SK-N-SH (cell line): ENCODE data around the gene MBNL1. TPM values are rescaled to one million over a fixed set of nuclear protein-coding genes. Genes with fewer than 3 reads are reported as not detected.
"Not testable (repeated sequence)": the region's sequence is repeated elsewhere in the genome, so short reads cannot be mapped to it uniquely, and the experiment has no call there.

Source experiments
- CTCF ChIA-PET: fragments of 300-600, 350-600 bp; formaldehyde crosslinking; extraction: SDS; loops from one replicate; lab custom pipeline; 2021; lab: Yijun Ruan, JAX
- POLR2A ChIA-PET: fragments of 350-600 bp; sonication (Branson Sonifier 250); formaldehyde crosslinking; extraction: SDS; loops from one replicate; lab custom pipeline; 2020; ENCODE audit warnings: antibody characterized with exemption, inconsistent platforms; lab: Yijun Ruan, JAX
- DNase-seq: peaks from one replicate; pipeline ENCODE4 v3.0.0; 2012
- H2AFZ ChIP-seq: fragments of 200-600 bp; sonication (generic); 2 replicates; pipeline ENCODE4 v1.8.1; 2016; ENCODE audit warnings: antibody characterized with exemption, mild to moderate bottlenecking, low read depth
- H3F3A ChIP-seq: fragments of 200-600 bp; sonication (generic); replicated peaks from 2 replicates; pipeline ENCODE3; 2016; ENCODE audit warnings: antibody characterized with exemption, mild to moderate bottlenecking; ENCODE audit not compliant: insufficient read depth
- H3K27ac ChIP-seq, 2 experiments: fragments of 200-500 bp in 1 of 2; fragments of 200-600 bp in 1 of 2; sonication (Bioruptor generic) in 1 of 2; sonication (generic), shearing (Covaris generic) in 1 of 2; 2 replicates each; pipeline versions ENCODE4 v1.5.1 to v1.6.1; 2014 to 2016; ENCODE audit warnings: low read depth in 2 of 2, inconsistent platforms in 1 of 2, low read length in 1 of 2, mild to moderate bottlenecking in 1 of 2, mixed read lengths in 1 of 2
- H3K27me3 ChIP-seq: fragments of 200-600 bp; sonication (generic), shearing (Covaris generic); 2 replicates; pipeline ENCODE4 v1.6.1; 2016; ENCODE audit warnings: mixed run types; ENCODE audit not compliant: insufficient read depth
- H3K36me3 ChIP-seq, 2 experiments: fragments of 200-500 bp in 1 of 2; fragments of 200-600 bp in 1 of 2; sonication (Bioruptor generic) in 1 of 2; sonication (generic) in 1 of 2; replicated peaks in 1 of 2; 2 replicates each; pipeline versions ENCODE3 to v1.5.1; 2014 to 2016; ENCODE audit warnings: low read length in 1 of 2, mild to moderate bottlenecking in 1 of 2; ENCODE audit not compliant: insufficient read depth in 2 of 2, control insufficient read depth in 1 of 2
- H3K4me1 ChIP-seq, 2 experiments: fragments of 200-500 bp in 1 of 2; fragments of 200-600 bp in 1 of 2; sonication (Bioruptor generic) in 1 of 2; sonication (generic), shearing (Covaris generic) in 1 of 2; 2 replicates each; pipeline versions ENCODE4 v1.5.1 to v1.6.1; 2014 to 2016; ENCODE audit warnings: low read depth in 1 of 2, low read length in 1 of 2, mixed run types in 1 of 2; ENCODE audit not compliant: insufficient read depth in 2 of 2, control insufficient read depth in 1 of 2
- H3K4me2 ChIP-seq: fragments of 200-600 bp; sonication (generic), shearing (Covaris generic); 2 replicates; pipeline ENCODE4 v1.6.1; 2017; ENCODE audit warnings: mixed run types
- H3K4me3 ChIP-seq, 2 experiments: fragments of 200-500 bp in 1 of 2; fragments of 200-600 bp in 1 of 2; sonication (Bioruptor generic) in 1 of 2; sonication (generic), shearing (Covaris generic) in 1 of 2; 2 replicates each; pipeline versions ENCODE4 v1.5.1 to v1.8.1; 2014 to 2016; ENCODE audit warnings: low read depth in 2 of 2, inconsistent platforms in 1 of 2, low read length in 1 of 2, mild to moderate bottlenecking in 1 of 2, mixed read lengths in 1 of 2, moderate library complexity in 1 of 2
- H3K79me2 ChIP-seq: fragments of 200-600 bp; sonication (generic); 2 replicates; pipeline ENCODE4 v1.8.1; 2017; ENCODE audit warnings: mild to moderate bottlenecking; ENCODE audit not compliant: insufficient read depth
- H3K9ac ChIP-seq: fragments of 200-600 bp; sonication (generic); 2 replicates; pipeline ENCODE4 v1.6.1; 2017; ENCODE audit warnings: mixed run types
- H3K9me2 ChIP-seq: fragments of 200-600 bp; sonication (generic); 2 replicates; pipeline ENCODE4 v1.6.1; 2017; ENCODE audit warnings: mixed run types
- H3K9me3 ChIP-seq: fragments of 200-600 bp; sonication (generic); 2 replicates; pipeline ENCODE4 v1.6.1; 2017; ENCODE audit warnings: mixed run types, mild to moderate bottlenecking, moderate library complexity
- H4K20me1 ChIP-seq: fragments of 200-600 bp; sonication (generic); 2 replicates; pipeline ENCODE4 v1.6.1; 2017; ENCODE audit warnings: mild to moderate bottlenecking, mixed run types; ENCODE audit not compliant: insufficient read depth
- CHD2 ChIP-seq: fragments of 150-350 bp; IDR thresholded peaks from 2 replicates; pipeline ENCODE4 v1.6.1; 2018; ENCODE audit warnings: low read length; ENCODE audit not compliant: partially characterized antibody
- CTCF ChIP-seq: fragments of 200-600 bp; sonication (generic); IDR thresholded peaks from 2 replicates; pipeline ENCODE4 v1.6.1; 2017; ENCODE audit warnings: antibody characterized with exemption, mild to moderate bottlenecking, moderate library complexity
- FOSL2 ChIP-seq: IDR thresholded peaks from 2 replicates; pipeline ENCODE4 v1.4.0; 2012; ENCODE audit warnings: low read depth, mild to moderate bottlenecking, moderate library complexity, borderline replicate concordance
- FOXJ3 ChIP-seq: sonication (generic); formaldehyde crosslinking; IDR thresholded peaks from 2 replicates; pipeline ENCODE4 v1.5.1; 2020; ENCODE audit warnings: mild to moderate bottlenecking, missing genetic modification reagents
- FOXM1 ChIP-seq: IDR thresholded peaks from 2 replicates; pipeline ENCODE4 v1.4.0; 2012; ENCODE audit warnings: low read depth, mild to moderate bottlenecking
- GABPA ChIP-seq: IDR thresholded peaks from 2 replicates; pipeline ENCODE4 v1.4.0; 2012; ENCODE audit warnings: low read depth, mild to moderate bottlenecking
- IRF3 ChIP-seq: fragments of 150-350 bp; IDR thresholded peaks from 2 replicates; pipeline ENCODE4 v1.6.1; 2016; ENCODE audit warnings: mild to moderate bottlenecking, low read depth, low read length
- MEF2A ChIP-seq: IDR thresholded peaks from 2 replicates; pipeline ENCODE4 v1.4.0; 2012; ENCODE audit warnings: low read depth, borderline replicate concordance
- NFIC ChIP-seq: IDR thresholded peaks from 2 replicates; pipeline ENCODE4 v1.4.0; 2012; ENCODE audit warnings: borderline replicate concordance
- NRF1 ChIP-seq: IDR thresholded peaks from 2 replicates; pipeline ENCODE4 v1.6.1; 2012; ENCODE audit warnings: low read depth, mild to moderate bottlenecking, low read length
- RAD21 ChIP-seq: IDR thresholded peaks from 2 replicates; pipeline ENCODE4 v1.6.1; 2012; ENCODE audit warnings: mild to moderate bottlenecking, low read length
- RFX5 ChIP-seq: IDR thresholded peaks from 2 replicates; pipeline ENCODE4 v1.6.1; 2012; ENCODE audit warnings: mild to moderate bottlenecking, improper control_type of control experiment, low read length
- RXRA ChIP-seq: IDR thresholded peaks from 2 replicates; pipeline ENCODE4 v1.4.0; 2012; ENCODE audit warnings: low read depth, mild to moderate bottlenecking, borderline replicate concordance
- SMC3 ChIP-seq: IDR thresholded peaks from 2 replicates; pipeline ENCODE4 v1.6.1; 2012; ENCODE audit warnings: low read depth, low read length, improper control_type of control experiment
- USF1 ChIP-seq: IDR thresholded peaks from 2 replicates; pipeline ENCODE4 v1.4.0; 2012; ENCODE audit warnings: low read depth, borderline replicate concordance
- USF2 ChIP-seq: fragments of 150-350 bp; IDR thresholded peaks from 2 replicates; pipeline ENCODE4 v1.6.1; 2017; ENCODE audit warnings: antibody characterized with exemption, low read length, low read depth, borderline replicate concordance
- WGBS: methylation state at CpG from one replicate; pipeline ENCODE4 v1.1.6; 2017; ENCODE audit warnings: low lambda C conversion rate; 5-methylcytosine and 5-hydroxymethylcytosine counted together
- polyA plus RNA-seq, 3 experiments: library from polyadenylated mRNA; depleted of rRNA; stranded (reverse); fragments of >200 nt; gene quantifications; 2 replicates each; pipeline ENCODE4 v1.2.3, GENCODE V29; 2012

The MBNL1 gene
- polyA plus RNA-seq, 1 of the 3 experiments (the other 2 are of a cell fraction) = 44.3 TPM

DNA sequence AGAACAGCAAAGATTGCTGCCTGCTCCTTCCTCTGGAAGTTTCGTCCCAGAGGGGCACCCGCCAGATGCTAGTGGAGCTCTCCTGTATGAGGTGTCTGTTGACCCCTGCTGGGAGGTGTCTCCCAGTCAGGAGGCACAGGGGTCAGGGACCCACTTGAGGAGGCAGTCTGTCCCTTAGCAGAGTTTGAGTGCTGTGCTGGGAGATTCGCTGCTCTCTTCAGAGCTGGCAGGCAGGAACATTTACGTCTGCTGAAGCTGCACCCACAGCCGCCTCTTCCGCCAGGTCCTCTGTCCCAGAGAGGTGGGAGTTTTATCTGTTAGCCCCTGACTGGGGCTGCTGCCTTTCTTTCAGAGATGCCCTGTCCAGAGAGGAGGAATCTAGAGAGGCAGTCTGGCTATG lies 103.9 kb downstream of the MBNL1 start:
- H3K27me3 ChIP-seq, H2AFZ ChIP-seq, H3K9me2 ChIP-seq, H3K4me2 ChIP-seq, H3K27ac ChIP-seq, CTCF ChIA-PET, H3K9ac ChIP-seq, DNase-seq, H3K36me3 ChIP-seq, POLR2A ChIA-PET, H3K4me3 ChIP-seq, H3K9me3 ChIP-seq: not testable (repeated sequence)
- Histone ChIP-seq H4K20me1 (peaks cover 65% of the 10 kb centered on the region), H3K4me1 (peaks cover 0 to 35% of the 10 kb centered on the region in 2 experiments; a peak in 3 of 4 replicates), H3K79me2 (peaks cover 100% of the 10 kb centered on the region), H3F3A (peaks cover 32% of the 10 kb centered on the region)
- 97% methylated on average over 5 of the region's 6 CpGs for WGBS

- Histone ChIP-seq H2AFZ (no peak overlapping the region), H3K4me2 (no peak overlapping the region), H3K36me3 (peaks cover 0 to 9% of the 10 kb centered on the region in 2 experiments), H3K9me3 (no peaks in the 10 kb centered on the region), H4K20me1 (peaks cover 58% of the 10 kb centered on the region), H3K27ac (peak overlapping the region in 1 of 2 experiments; percentile 90; a peak in 2 of 4 replicates), H3K27me3 (no peaks in the 10 kb centered on the region), H3K9ac (no peak overlapping the region), H3K4me1 (peaks cover 0 to 35% of the 10 kb centered on the region in 2 experiments; a peak in 3 of 4 replicates), H3K4me3 (no peak overlapping the region), H3K9me2 (no peaks in the 10 kb centered on the region), H3K79me2 (peaks cover 100% of the 10 kb centered on the region), H3F3A (peaks cover 34% of the 10 kb centered on the region)
- DNase-seq = no peak
- ChIA-PET CTCF (interaction anchor here (1.5 kb wide), 1 partner anchor 20 kb away, joined by 3 read pairs; no protein-coding TSS in a partner anchor), POLR2A (no interaction called here)
- TF ChIP-seq USF2 = no peak
- no peak for TF ChIP-seq CTCF
- TF ChIP-seq NRF1 = no peak
- TF ChIP-seq FOXM1 = no peak
- TF ChIP-seq RXRA = no peak
- TF ChIP-seq FOXJ3 = no peak
- TF ChIP-seq FOSL2 = no peak
- TF ChIP-seq GABPA = no peak
- TF ChIP-seq SMC3 = no peak
- no peak for TF ChIP-seq CHD2
- TF ChIP-seq USF1 = no peak
- no peak for TF ChIP-seq NFIC
- no peak for TF ChIP-seq RFX5
- no peak for TF ChIP-seq MEF2A
- no peak for TF ChIP-seq IRF3
- TF ChIP-seq RAD21 = no peak
- 98% methylated on average over 3 of the region's 4 CpGs for WGBS
These were observed 104.7 kb downstream of the MBNL1 start for GRCh38 chr3:152373379-152373778.
